K562 (cell line): ENCODE data around the gene C2. TPM values are rescaled to one million over a fixed set of nuclear protein-coding genes. Genes with fewer than 3 reads are reported as not detected.

ENCODE experiments used
- ASH1L ChIP-seq: fragments of 450-650 bp; IDR thresholded peaks from 2 replicates; pipeline ENCODE4 v1.6.1; 2018; ENCODE audit warnings: borderline replicate concordance, mild to moderate bottlenecking, low read depth; ENCODE audit not compliant: partially characterized antibody
- ATF6 ChIP-seq: sonication (generic); formaldehyde crosslinking; IDR thresholded peaks from 2 replicates; pipeline ENCODE4 v1.4.0; 2020; ENCODE audit warnings: mild to moderate bottlenecking, missing genetic modification reagents
- CBX5 ChIP-seq: IDR thresholded peaks from 2 replicates; pipeline ENCODE4 v1.6.1; 2014; ENCODE audit warnings: low read depth, borderline replicate concordance
- HDAC1 ChIP-seq, 2 experiments: fragments of 450-650 bp; IDR thresholded peaks; 2 replicates each; pipeline ENCODE4 v1.6.1; 2016 to 2017; ENCODE audit warnings: inconsistent platforms in 1 of 2, mild to moderate bottlenecking in 1 of 2, moderate library complexity in 1 of 2
- L3MBTL2 ChIP-seq: fragments of 450-650 bp; IDR thresholded peaks from 2 replicates; pipeline ENCODE4 v1.6.1; 2016; ENCODE audit warnings: mild to moderate bottlenecking, moderate library complexity
- MTA1 ChIP-seq: fragments of 450-650 bp; IDR thresholded peaks from 2 replicates; pipeline ENCODE4 v1.6.1; 2017; ENCODE audit warnings: borderline replicate concordance
- NFRKB ChIP-seq: fragments of 450-650 bp; IDR thresholded peaks from 2 replicates; pipeline ENCODE4 v1.6.1; 2016; ENCODE audit warnings: low read depth
- PHF21A ChIP-seq: fragments of 450-650 bp; IDR thresholded peaks from 2 replicates; pipeline ENCODE4 v1.6.1; 2017; ENCODE audit warnings: low read depth, borderline replicate concordance
- PPARD ChIP-seq: fragments of 250-450 bp; sonication (Bioruptor Pico); IDR thresholded peaks from 2 replicates; pipeline ENCODE4 v1.8.0; 2022; ENCODE audit warnings: inconsistent platforms, mild to moderate bottlenecking, moderate library complexity
- TAL1 ChIP-seq: fragments of 450-650 bp; IDR thresholded peaks from 2 replicates; pipeline ENCODE4 v1.6.1; 2016; ENCODE audit warnings: mild to moderate bottlenecking
- TBP ChIP-seq: optimal IDR thresholded peaks from 2 replicates; pipeline ENCODE3; 2011; ENCODE audit warnings: low read depth, low read length, improper control_type of control experiment
- TRIM24 ChIP-seq, 2 experiments: fragments of 450-650 bp; IDR thresholded peaks; 2 replicates each; pipeline ENCODE4 v1.6.1; 2016
- ZFP1 ChIP-seq: fragments of 450-650 bp; formaldehyde crosslinking; IDR thresholded peaks from 2 replicates; pipeline ENCODE4 v1.4.0; 2020; ENCODE audit warnings: mild to moderate bottlenecking, mixed read lengths
- ZNF449 ChIP-seq: fragments of 250-450 bp; sonication (Bioruptor Pico); IDR thresholded peaks from 2 replicates; pipeline ENCODE4 v1.8.0; 2022; ENCODE audit warnings: moderate library complexity, mild to moderate bottlenecking, inconsistent platforms
- ZNF507 ChIP-seq: conservative IDR thresholded peaks from 2 replicates; pipeline ENCODE4 v1.6.1; 2017; ENCODE audit warnings: missing genetic modification characterization, missing compliant biosample characterization
- ZNF644 ChIP-seq: fragments of 200-800 bp; sonication (Bioruptor generic); IDR thresholded peaks from 2 replicates; pipeline ENCODE4 v1.6.1; 2016; ENCODE audit warnings: low read depth, missing genetic modification characterization, missing compliant biosample characterization
- polyA plus RNA-seq, 8 experiments: library from polyadenylated mRNA; depleted of rRNA in 4 of 8; stranded (reverse) in 5 of 8; unstranded in 3 of 8; fragments of >200 nt; fragmentation: Nextera tagmentation in 2 of 8; fragmentation: Illumina TruSeq in 1 of 8; extraction: Ambion mirVana in 2 of 8; extraction: Trizol in 1 of 8; gene quantifications; 2 replicates each; pipeline versions ENCODE4 v1.2.1 to v1.2.3, GENCODE V29; 2011 to 2014; ENCODE audit warnings: inconsistent platforms in 1 of 8, missing spikeins in 1 of 8
- total RNA-seq, 7 experiments: library from RNA; depleted of rRNA in 6 of 7; stranded (reverse); fragments of >200 nt in 6 of 7; fragmentation: Illumina TruSeq in 2 of 7; extraction: Trizol in 2 of 7; gene quantifications; 2 replicates each; pipeline versions ENCODE4 v1.2.1 to v1.2.3, GENCODE V29; 2011 to 2021; ENCODE audit warnings: low replicate concordance in 1 of 7
- TF ChIP-seq, protein P1 (sequence below): IDR thresholded peaks from 3 replicates; pipeline ENCODE4 v1.6.1; 2011; ENCODE audit warnings: borderline replicate concordance, mild to moderate bottlenecking, moderate library complexity; ENCODE audit not compliant: insufficient read length; ENCODE audit errors: extremely low read depth
- TF ChIP-seq, protein P2 (sequence below): fragments of 250-450 bp; sonication (Bioruptor Pico); IDR thresholded peaks from 2 replicates; pipeline ENCODE4 v1.8.0; 2021; ENCODE audit warnings: moderate library complexity, mild to moderate bottlenecking, inconsistent platforms
- TF ChIP-seq, protein P3 (sequence below): IDR thresholded peaks from 3 replicates; pipeline ENCODE4 v1.6.1; 2011; ENCODE audit warnings: borderline replicate concordance, mild to moderate bottlenecking; ENCODE audit not compliant: insufficient read length, insufficient read depth

Gene C2
- total and polyA plus RNA-seq, 9 of the 15 experiments (the other 6 are each of a cell fraction or from before 2014, with no cell fraction given), result 0.05 to 1.1 (median 0.39) TPM; not detected in 1

- TF ChIP-seq ATF6 (no peak; the same call in 1 of the 2 replicates), PHF21A (no peak), NFRKB (peak; percentile 52), ASH1L (peak; percentile 55), ZNF644 (tag) (peak; percentile 51; the same call in 1 of the 2 replicates), ZFP1 (CRISPR knock-in tag) (no peak), CBX5 (no peak), ZNF449 (CRISPR knock-in tag) (peak; percentile 80; the same call in 1 of the 2 replicates), TAL1 (no peak; the same call in 1 of the 2 replicates), TRIM24 (IDR thresholded peaks at IDR 0.05) (peak; percentile 74 to 77), HDAC1 (IDR thresholded peaks at IDR 0.05) (peak in 1 of 2 experiments; percentile 91; a peak in 2 of 4 replicates), TBP (peak; percentile 67), ZNF507 (no peak), MTA1 (peak; percentile 99), PPARD (CRISPR knock-in tag) (no peak), L3MBTL2 (peak; percentile 98)
- TF ChIP-seq, protein P1, sequence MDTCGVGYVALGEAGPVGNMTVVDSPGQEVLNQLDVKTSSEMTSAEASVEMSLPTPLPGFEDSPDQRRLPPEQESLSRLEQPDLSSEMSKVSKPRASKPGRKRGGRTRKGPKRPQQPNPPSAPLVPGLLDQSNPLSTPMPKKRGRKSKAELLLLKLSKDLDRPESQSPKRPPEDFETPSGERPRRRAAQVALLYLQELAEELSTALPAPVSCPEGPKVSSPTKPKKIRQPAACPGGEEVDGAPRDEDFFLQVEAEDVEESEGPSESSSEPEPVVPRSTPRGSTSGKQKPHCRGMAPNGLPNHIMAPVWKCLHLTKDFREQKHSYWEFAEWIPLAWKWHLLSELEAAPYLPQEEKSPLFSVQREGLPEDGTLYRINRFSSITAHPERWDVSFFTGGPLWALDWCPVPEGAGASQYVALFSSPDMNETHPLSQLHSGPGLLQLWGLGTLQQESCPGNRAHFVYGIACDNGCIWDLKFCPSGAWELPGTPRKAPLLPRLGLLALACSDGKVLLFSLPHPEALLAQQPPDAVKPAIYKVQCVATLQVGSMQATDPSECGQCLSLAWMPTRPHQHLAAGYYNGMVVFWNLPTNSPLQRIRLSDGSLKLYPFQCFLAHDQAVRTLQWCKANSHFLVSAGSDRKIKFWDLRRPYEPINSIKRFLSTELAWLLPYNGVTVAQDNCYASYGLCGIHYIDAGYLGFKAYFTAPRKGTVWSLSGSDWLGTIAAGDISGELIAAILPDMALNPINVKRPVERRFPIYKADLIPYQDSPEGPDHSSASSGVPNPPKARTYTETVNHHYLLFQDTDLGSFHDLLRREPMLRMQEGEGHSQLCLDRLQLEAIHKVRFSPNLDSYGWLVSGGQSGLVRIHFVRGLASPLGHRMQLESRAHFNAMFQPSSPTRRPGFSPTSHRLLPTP, result no peak
- TF ChIP-seq, protein P2, sequence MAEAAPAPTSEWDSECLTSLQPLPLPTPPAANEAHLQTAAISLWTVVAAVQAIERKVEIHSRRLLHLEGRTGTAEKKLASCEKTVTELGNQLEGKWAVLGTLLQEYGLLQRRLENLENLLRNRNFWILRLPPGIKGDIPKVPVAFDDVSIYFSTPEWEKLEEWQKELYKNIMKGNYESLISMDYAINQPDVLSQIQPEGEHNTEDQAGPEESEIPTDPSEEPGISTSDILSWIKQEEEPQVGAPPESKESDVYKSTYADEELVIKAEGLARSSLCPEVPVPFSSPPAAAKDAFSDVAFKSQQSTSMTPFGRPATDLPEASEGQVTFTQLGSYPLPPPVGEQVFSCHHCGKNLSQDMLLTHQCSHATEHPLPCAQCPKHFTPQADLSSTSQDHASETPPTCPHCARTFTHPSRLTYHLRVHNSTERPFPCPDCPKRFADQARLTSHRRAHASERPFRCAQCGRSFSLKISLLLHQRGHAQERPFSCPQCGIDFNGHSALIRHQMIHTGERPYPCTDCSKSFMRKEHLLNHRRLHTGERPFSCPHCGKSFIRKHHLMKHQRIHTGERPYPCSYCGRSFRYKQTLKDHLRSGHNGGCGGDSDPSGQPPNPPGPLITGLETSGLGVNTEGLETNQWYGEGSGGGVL (CRISPR knock-in tag), result no peak
- TF ChIP-seq, protein P3, sequence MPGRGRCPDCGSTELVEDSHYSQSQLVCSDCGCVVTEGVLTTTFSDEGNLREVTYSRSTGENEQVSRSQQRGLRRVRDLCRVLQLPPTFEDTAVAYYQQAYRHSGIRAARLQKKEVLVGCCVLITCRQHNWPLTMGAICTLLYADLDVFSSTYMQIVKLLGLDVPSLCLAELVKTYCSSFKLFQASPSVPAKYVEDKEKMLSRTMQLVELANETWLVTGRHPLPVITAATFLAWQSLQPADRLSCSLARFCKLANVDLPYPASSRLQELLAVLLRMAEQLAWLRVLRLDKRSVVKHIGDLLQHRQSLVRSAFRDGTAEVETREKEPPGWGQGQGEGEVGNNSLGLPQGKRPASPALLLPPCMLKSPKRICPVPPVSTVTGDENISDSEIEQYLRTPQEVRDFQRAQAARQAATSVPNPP, result no peak
Measured at GRCh38 chr6:31971993-31972708, 44.6 kb downstream of the C2 start, which contains the start of gene DXO (continued).
